ENCODE results near the gene SLC13A4.
"Not testable (repeated sequence)": the region's sequence is repeated elsewhere in the genome, so short reads cannot be mapped to it uniquely, and the experiment has no call there.

SLC13A4 gene

GRCh38 chr7:135742371-135742770, 14.4 kb upstream of the SLC13A4 start:
- no peak for DNase-seq (ENCODE audit: low read depth)
- TF ChIP-seq CTCF (IDR thresholded peaks at IDR 0.05; ENCODE audit: insufficient read depth, low read depth, low read length, missing control alignments): no peak

GRCh38 chr7:135741905-135742304, 13.9 kb upstream of the SLC13A4 start:
- H3K4me3 ChIP-seq (ENCODE audit: low read length): no peak overlapping the region
- DNase-seq (ENCODE audit: low read depth): no peak
- TF ChIP-seq CTCF (IDR thresholded peaks at IDR 0.05; ENCODE audit: insufficient read depth, low read depth, low read length, missing control alignments): no peak

More at GRCh38 chr7:135742371-135742770, 14.4 kb upstream of the SLC13A4 start:
- no peak overlapping the region for H3K4me3 ChIP-seq (ENCODE audit: low read length)

- H3K4me3 ChIP-seq (ENCODE audit: low read length): no peak overlapping the region
- no peak for DNase-seq (ENCODE audit: low read depth)
- no peak for TF ChIP-seq CTCF (IDR thresholded peaks at IDR 0.05; ENCODE audit: insufficient read depth, low read depth, low read length, missing control alignments)
These were observed 12.9 kb upstream of the SLC13A4 start for GRCh38 chr7:135740889-135741288.

- DNase-seq (ENCODE audit: low read depth); H3K4me3 ChIP-seq (ENCODE audit: low read length): not testable (repeated sequence)
These were observed 9.3 kb upstream of the SLC13A4 start for GRCh38 chr7:135737306-135737647.

GRCh38 chr7:135736586-135737305, 8.8 kb upstream of the SLC13A4 start:
- no peak for TF ChIP-seq CTCF (IDR thresholded peaks at IDR 0.05; ENCODE audit: insufficient read depth, low read depth, low read length, missing control alignments)
- DNase-seq (ENCODE audit: low read depth): peak; percentile 41
- no peak overlapping the region for H3K4me3 ChIP-seq (ENCODE audit: low read length)

- no peak overlapping the region for H3K4me3 ChIP-seq (ENCODE audit: low read length)
- TF ChIP-seq CTCF (IDR thresholded peaks at IDR 0.05; ENCODE audit: insufficient read depth, low read depth, low read length, missing control alignments): no peak
- DNase-seq (ENCODE audit: low read depth): no peak
These were observed 6.3 kb upstream of the SLC13A4 start for GRCh38 chr7:135734343-135734689.

GRCh38 chr7:135733603-135734342, 5.8 kb upstream of the SLC13A4 start:
- no peak for TF ChIP-seq CTCF (IDR thresholded peaks at IDR 0.05; ENCODE audit: insufficient read depth, low read depth, low read length, missing control alignments)
- no peak for DNase-seq (ENCODE audit: low read depth)
- H3K4me3 ChIP-seq (ENCODE audit: low read length): no peak overlapping the region
